Stimulated activated CD4-positive, alpha-beta T cell treated with anti-CD3 and anti-CD28 coated beads, Interleukin-12 subunit alpha, Interleukin-12 subunit beta, amount 100 ng/mL, for 48 hours (primary cell): ENCODE data around the gene TXNL4A.

ENCODE experiments used
- DNase-seq, 3 donors: peaks; one replicate each; pipeline ENCODE4 v3.0.0-alpha.2; 2020; ENCODE audit warnings: low read depth in 2 of 3, low spot score in 1 of 3

The TXNL4A gene

DNA sequence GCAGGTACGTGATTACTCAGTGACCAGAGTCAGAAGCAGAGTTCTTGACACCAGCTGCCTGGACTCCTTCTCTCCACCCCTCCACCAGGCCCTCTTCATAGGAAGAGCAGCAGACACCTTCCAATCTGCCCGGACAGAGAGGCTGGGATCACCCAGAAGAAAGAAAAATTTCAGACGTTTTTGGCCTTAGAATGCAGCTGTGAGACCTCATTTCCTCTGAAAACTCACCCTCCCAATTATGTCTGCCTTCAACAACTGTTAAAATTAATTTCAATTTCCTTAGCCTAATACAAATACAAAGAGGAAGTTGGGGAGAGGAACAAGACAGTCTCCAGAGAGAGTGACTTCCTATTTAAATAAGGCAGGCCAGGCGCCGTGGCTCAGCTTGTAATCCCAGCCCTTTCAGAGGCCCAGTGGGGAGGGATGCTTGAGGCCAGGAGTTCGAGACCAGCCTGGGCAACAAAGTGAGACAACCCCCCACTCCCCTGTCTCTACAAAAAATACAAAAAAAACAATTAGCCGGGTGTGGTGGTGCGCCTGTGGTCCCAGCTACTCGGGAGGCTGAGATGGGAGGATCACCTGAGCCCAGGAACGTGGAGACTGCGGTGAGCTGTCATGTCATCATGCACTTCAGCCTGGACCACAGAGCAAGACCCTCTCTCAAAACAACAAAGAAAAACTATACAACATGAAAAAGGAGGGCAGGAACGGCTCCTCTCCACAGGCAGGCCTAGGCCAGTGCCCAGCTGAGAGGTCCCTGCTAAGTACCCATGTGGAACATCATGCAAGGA, 38.5 kb downstream of the TXNL4A start:
- DNase-seq = no peak

DNA sequence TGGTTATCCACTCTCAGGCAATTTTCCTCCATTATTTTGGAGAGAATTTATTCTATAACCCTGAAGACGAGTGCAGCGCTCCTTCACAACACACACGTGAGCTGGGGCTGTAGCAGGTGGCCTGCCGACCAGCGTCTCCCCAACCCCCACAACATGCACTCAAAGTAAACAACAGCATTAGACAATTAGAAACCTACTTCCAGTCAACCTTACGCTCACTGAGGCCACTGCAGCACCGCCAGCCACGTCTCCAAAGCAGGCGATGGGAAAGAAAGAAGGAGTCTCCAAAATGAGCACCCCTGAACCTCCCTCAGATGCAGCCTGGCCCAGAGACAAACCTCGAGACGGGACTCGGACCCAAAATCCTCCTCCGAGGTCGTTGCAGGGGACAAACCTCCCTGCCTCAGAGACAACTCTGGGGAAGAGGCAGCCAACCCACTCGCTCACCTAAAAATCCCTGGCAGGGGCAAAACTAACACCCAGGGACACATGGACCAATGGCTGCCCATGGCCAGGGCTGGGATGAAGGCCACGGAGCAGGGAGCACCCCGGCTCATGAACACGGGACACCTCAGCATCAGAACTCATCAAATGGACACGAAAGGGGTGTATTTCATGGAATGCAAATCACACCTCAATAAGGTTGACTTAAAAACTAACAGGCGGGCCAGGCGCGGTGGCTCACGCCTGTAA, 39.5 kb downstream of the TXNL4A start:
- no peak for DNase-seq

DNA sequence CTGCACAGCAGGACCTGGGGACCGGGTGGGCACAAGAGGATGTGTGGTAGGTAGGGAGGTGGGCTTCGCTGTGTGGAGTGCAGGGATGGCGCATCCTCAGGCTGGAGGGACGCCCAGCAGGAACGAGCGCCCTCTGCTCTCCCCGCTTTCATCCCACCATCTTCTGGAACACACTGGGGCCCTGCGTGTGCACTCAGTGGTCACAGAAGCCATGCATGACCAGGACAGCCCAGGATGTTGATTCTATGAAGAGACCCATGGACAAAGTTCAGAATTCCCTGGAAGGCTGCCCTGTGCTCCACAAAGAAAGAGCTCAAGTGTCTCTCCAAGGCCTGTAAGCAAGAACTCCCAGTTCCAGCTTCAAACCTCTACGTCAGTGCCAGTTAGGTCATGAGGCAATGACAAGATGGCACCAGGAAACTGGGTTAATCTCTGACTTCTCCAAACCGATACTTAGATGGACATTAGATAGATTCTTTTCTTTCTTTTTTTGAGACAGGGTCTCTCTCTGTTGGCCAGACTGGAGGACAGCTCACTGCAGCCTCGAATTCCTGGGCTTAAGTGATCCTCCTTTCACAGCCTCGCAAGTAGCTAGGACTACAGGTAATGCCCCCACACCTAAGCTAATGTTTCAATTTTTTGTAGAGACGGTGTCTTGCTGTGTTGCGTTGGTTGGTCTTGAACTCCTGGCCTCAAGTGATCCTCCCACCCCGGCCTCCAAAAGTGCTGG, 40.3 kb downstream of the TXNL4A start:
- no peak for DNase-seq

DNA sequence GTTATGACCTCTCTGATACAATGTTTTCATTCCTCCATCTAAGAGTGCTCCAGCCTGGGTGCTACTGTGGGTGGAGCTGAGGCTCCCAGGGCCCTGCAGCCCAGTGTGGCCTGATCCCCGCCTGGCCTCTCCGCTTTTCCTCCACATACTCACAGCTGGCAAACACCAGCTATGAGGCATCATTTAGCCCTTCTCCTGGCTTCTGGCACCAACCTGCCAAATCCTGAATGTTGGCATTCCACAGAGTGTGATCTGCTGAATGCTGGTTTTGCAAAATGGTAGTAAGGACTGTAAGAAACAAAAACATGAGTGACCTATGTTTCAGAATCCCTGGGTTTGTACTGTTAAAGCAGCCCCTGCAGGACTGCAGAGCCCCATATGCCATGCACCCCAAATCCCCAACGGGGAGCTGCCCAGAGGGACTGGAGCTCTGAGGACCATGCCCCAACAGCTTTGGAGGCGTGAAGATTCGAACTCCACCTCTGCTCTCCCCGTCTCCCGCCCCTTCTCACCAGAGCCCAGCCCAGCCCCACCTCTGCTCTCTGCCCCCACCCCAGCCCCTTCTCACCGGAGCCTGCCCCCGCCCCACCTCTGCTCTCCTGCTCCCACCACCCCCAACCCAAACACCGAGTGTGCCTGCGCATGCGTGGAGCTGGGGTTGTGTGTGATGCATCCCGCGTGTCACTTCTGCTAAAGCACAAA, 41.2 kb downstream of the TXNL4A start:
- DNase-seq = no peak

DNA sequence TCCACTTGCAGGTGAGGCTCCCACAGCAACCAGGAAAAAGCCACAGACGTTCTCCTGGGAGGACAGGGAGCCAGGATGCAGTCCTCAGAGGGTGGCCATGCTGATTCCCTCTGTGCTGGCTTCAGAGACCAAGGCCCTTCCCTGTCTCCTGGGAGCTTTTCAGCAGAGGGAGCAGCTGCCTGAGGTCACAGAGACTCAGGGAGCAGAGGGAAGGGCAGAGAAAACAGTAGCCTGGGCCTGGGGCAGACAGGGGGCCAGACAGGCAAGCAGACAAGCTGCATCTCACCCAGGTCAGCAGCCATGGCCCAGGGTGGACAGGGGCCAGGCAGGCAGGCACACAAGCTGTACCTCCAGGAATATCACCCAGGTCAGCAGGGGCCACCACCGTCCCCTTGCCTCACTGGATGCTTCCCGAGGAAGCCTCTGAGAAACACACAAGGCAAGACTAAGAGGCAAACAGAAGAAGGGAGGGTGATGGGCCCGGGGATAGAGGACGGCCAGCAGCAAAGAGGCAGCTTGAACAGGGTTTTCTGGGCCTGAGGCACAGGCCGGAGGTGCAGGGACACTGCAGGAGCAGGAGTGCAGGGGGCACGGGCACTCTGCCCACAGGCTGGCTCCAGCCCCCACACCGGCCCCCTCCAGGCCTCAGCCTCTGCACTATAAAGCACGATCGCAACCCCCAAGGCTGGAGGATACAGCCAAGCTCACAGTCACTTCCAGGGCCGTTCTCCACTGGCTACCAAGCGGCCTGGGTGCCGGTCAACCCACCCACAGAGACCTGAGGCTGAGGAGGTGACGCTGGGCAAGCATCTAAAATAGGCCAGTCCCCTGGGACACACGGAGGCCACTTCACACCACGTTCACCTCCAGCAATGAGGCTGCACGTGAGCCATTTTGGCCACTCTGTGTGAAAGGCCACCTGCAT, 43.0 kb downstream of the TXNL4A start:
- no peak for DNase-seq

DNA sequence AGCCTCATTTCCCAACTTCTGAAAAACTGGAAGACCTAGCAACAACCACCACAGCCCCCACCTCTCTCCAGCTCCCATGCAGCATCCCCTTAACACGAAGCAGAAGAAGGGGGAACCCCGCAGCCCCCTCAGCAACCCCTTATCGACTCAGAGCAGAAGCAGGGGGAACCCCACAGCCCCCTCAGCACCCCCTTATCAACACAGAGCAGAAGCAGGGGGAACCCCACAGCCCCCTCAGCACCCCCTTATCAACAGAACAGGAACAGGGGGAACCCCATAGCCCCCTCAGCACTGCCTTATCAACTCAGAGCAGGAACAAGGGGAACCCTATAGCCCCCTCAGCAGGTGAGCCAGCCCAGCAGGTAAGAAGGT, 43.6 kb downstream of the TXNL4A start:
- no peak for DNase-seq

DNA sequence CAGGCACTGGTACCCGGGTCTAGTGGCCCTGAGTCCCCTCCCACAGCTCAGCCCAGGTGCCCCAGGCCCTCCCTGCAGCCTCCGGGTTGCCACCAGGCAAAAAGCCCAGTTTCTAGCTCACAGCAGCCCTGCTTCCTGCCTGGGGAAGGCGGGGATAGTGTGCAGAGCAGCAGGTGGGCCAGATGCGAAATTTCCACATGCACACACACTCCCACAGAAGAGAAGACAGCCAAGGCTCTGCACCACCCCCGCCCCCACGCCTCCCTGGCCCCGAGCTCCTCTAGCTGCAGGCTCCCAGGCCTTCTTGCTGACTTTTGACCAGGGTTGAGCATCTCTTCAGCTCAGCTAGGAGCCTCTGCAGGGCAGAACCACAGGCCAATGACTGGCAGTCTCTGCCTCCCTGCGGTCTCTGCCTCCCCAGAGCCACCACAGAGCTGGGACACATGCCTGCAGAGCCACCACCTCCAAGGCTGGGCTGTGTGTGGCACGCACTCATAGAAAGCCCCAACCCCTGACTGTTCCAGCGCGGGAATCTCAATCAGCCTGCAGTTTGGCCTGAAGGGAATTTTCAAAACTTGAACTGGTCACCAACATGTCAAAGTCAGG, 44.1 kb downstream of the TXNL4A start:
- DNase-seq = no peak

DNA sequence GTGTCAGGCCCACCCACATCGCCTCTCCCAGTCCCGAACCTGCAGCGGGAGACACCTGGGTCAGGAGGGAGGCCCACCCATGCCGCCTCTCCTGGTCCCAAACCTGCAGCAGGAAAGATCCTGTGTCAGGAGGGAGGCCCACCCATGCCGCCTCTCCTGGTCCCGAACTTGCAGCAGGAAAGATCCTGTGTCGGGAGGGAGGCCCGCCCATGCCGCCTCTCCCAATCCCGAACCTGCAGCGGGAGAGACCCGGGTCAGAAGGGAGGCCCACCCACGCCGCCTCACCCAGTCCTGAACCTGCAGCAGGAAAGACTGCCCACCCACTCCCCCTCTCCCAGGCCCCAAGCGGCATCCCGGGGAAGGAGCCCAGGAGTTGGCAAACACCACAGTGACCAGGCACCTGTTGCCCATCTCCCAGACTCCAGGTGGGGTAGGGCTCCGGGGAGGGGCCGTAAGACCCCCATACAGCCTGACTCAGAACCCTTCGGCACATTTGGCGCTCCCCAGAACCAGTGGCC, 44.7 kb downstream of the TXNL4A start:
- DNase-seq = no peak

DNA sequence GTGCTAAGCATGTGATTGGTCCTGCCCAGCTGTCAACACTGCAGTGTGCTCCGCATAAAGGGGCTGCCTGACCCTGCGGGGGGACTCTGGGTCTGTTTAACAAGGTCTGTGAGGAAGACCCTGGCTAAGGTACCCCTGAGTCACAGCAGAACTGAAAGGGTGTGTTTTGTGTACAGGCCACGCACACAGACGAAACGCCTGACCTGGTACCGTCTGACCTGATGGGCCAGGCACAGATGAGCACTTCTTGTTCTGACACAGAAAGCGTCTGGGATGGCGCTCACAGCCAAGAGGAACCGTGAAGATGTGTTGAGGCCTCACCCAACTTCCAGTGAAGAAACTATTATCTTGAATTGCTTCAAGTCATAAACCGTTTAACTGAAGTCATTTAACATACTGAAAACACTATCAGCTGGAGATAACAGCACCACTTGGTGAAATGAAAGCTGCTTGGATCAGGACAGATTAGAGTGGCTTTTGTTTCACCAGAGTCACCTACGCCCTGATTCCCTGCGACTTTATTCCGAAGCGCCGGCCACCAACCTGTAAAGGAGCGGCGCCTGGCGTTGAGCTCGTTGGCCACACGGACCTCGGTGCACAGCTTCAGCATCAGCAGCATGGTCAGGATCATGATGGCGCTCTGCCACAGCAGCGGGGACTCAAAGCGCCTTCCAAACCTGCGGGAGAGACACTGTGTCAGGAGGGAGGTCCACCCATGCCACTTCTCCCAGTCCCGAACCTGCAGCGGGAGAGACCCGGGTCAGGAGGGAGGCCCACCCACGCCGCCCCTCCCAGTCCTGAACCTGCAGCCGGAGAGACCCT, 45.4 kb downstream of the TXNL4A start:
- no peak for DNase-seq

DNA sequence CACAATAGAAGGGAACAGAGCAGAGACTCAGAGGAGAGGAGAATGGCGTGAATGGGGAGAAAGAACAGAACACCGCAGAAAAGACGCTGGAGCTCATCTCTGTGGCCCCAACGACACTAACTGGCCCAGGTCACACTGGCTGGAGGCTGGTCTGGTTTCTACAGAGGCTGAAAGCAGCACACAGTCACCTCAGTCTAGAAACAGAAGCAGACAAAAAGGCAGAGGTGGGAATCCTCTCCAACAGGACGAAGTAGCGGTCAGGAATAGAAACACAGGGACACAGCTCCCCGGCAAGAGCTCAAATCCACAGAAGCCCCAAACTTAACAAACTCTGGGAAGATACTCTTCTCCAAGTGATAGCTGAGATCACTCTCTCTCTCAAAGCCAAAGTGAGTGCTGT, 46.2 kb downstream of the TXNL4A start:
- no peak for DNase-seq

DNA sequence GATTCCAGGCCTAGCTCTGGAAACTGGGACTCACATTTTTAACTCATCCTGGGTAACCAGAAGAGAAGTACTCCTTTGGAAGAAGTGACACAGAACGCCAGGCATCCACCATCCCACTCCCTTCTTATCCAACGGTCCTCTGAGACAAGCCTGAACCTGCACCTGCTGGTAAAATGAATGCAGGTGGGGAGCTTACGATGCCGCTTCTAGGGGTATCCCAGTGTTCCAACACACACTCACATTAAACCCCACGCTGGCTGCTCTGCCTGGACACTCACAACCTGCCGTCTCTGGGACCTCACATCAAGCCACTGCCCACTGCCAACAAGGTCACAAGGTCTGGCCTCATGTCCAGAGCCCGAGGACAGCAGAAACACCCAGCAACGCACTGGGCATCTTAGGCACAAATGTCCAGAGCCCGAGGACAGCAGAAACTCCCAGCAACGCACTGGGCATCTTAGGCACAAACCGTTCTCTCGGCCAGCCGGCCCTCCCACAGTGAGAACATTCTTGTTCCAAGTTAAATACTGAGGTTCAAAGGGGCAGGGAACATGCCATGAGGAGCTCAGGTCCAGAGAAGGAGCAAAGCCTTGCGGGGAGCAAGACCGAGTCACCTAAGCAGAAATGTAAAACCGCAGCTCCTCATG, 46.8 kb downstream of the TXNL4A start:
- no peak for DNase-seq

DNA sequence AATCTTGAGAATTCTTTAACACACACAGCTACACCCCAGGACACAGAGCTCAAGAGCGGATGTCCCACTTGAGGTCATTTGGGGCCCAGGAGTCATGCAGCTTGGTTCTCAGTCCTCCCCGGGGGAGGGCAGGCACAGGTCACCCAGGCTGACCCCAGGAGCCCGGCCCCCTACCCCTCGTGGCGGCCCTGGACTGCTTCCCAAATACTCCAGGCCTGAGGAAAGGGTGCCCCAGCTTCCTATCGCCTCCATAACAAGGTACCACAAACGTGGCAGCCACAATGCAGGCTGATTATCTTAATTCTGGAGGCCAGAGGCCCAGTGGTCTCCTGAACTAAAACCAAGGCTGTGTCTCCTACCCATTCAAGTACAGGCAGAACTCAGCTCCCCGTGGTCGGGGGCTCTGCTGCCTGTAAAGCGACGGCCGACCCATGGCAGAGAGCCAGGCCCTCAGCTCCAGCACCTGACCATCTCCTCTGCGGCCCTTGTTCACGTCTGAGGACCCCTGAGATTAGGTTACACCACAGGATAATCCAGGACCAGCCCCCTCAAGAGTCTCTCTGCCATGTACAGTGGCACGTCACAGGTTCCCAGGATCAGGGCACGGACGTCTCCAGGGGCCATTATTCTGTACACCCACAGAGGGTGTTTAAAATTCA, 47.4 kb downstream of the TXNL4A start:
- no peak for DNase-seq

DNA sequence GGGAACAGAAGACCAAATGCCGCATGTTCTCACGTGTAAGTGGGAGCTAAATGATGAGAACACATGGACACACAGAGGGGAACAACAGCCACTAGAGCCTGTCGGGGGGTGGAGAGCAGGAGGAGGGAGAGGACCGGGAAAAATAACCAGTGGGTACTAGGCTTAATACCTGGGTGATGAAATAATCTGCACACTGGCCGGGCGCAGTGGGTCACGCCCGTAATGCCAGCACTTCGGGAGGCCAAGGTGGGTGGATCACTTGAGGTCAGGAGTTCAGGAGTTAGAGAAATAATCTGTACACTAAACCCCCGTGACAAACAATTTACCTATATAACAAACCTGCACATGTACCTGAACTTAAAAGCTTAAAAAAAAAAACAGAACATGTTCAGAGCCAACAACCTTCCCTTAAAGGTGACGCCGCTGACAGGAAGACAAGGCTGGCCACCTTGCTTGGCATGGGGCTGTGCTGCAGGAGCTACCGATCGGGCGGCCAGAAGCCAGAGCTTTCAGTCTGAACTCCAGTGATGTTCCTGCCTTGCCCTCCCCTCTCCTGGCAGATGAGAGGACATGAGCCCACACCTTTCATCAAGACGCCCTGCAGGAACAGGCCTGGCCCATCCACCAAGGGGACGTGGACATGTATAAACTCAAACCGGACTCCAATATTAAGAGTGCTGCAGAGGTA, 48.1 kb downstream of the TXNL4A start:
- DNase-seq = no peak

DNA sequence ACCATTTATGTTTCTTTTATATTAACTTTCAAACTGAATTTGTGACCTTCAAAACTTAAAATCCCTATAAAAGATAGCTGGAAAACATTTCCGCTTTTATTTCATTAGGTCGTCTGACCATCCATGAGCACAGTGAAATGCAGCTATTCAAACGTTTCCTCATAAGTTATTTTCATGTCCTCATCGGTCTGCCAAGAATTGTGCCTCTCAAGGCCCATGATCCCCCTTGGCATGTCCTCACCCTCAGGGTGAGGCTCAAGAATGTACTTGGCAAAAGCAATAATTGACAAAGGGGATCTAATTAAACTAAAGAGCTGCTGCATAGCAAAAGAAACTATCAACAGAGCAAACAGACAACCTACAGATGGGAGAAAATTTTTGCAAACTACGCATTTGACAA, 49.3 kb downstream of the TXNL4A start:
- no peak for DNase-seq

DNA sequence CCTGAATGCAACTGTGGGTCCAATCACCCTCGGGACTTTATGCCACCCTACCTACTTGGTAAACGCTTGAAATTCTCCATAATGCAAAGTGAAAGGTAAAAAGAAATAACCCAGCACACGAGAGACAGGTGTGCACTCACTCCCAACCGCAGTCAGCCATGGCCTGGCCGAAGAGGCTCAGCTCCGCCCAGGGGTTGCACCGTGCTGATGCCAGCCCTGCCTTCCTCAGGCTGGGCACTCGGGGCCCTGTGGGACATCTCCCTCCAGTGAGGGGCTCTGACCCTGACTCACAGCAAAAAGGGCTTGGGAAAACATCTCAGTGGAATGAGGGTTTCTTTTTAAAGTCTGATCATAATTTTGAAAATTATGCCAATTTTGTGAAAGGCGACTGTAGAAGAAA, 50.2 kb downstream of the TXNL4A start:
- DNase-seq = no peak

DNA sequence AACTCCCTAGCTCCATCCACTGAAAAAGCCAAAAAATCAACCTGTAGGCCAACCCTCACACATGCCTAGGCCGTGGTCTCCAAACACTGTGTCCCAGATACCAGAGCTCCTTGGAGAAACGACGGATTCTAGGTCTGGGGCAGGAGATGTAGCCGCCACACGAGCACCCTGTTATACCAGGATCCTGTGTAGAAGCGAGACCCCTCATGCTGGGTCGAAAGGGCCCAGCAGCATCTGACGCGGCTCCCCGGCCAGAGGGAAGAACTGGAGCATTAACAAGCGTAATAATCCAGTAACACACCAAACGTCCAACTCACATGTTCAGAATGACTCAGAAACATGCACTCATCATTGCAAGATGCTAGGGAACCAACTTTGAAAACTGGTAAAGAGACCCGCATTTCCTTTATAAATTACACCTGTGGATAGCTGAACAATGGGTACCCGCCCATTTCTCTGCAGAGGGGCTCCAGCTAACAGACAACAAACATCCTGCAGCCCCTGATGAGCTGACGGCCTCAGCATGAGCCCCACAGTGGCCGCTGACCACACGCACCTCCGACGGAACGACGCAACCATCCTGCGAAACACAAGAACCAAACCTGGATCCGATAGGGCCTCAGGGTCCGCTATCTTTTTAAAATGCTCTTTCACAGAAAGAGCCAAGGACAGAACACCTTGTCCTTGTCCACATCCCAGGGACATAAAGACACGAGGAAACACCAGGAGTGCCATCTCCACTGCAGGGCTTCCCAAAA, 51.1 kb downstream of the TXNL4A start:
- DNase-seq = no peak

DNA sequence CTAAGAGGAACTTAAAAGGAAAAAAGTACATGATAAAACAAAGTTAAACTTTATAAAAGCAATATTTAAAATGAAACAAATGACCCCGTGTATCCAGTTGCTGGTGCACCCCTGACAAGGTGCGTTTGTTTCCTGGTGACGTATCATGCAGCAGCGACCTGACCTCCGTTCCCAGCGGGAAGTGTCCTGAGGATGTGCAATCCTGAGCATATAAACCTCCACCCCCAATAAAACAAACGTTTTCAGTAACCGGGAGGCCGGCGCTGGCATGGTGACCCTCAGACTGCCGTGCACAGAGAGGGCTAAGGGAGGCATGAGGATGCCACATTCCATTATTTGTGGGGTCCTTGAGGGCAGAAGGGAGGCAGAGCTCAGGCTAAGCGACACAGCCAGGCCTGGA, 51.7 kb downstream of the TXNL4A start:
- no peak for DNase-seq
